ENCODE results near the gene ANKK1.

ANKK1 gene

DNA sequence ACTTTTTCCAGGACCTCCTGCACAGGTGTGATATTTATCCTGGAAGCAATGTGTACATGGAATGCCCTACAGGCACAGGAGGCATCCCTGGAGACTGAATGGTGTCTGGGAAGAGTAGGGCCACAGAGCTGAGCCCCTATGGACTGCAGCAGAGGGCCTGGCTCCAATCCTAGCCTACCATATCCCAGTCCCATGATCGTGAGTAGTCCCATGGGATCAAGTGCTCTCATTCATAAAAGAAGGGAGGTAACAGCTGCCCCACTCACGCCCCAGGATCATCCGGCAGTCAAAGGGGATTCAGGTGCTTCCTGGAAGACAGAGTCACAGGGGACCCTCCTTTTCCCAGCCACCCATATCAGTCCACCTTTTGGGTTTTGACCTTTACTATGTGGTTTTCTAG lies 24.0 kb downstream of the ANKK1 start:
- no peak for DNase-seq

DNA sequence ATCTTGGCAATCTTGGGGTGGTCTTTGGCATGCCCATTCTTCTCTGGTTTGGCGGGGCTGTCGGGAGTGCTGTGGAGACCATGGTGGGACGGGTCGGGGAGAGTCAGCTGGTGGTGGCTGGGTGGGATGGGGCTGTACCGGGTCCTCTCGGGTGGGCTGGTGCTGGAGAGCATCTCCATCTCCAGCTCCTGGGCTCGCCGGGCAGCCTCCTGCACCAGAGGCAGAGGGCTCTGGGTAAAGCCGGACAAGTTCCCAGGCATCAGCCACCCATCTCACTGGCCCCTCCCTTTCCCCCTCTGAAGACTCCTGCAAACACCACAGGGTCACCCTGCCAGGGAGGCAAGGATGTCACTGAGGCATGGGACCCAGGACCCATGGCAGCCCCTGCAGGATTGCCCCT lies 25.1 kb downstream of the ANKK1 start:
- no peak for DNase-seq

DNA sequence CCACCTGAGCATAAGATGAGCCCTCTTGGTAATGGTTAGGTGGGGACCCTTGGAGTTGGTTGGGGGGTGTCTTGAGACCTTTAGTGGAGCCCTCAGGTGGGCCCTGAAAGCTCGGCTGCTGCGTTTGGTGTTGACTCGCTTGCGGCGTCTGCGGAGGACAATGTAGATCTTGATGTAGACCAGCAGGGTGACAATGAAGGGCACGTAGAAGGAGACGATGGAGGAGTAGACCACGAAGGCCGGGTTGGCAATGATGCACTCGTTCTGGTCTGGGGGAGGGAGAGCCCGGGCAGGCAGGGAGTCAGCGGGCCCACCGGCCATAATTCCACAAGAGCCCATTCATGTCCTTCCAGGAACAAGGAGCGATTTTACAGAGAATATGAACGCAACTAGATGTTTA lies 27.8 kb downstream of the ANKK1 start:
- no peak for DNase-seq

DNA sequence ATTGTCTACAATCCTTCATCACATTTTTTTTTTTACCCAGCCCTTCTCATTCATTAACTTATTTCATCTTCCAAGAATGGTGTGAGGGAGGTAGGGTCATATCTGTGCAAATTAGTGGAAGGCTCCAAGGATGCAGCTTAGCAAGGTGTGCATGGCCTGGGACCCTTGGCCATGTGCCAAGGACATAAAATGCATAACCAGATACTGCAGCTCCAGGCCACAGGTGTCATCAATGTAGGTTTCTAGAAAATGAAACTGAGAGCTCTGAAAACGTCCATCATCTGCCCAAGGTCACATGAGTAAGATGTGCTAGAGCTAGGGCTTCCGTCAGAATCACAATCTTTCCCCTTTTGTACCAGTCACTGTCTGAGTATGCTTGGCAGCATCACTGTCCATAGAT lies 29.8 kb downstream of the ANKK1 start:
- no peak for DNase-seq

DNA sequence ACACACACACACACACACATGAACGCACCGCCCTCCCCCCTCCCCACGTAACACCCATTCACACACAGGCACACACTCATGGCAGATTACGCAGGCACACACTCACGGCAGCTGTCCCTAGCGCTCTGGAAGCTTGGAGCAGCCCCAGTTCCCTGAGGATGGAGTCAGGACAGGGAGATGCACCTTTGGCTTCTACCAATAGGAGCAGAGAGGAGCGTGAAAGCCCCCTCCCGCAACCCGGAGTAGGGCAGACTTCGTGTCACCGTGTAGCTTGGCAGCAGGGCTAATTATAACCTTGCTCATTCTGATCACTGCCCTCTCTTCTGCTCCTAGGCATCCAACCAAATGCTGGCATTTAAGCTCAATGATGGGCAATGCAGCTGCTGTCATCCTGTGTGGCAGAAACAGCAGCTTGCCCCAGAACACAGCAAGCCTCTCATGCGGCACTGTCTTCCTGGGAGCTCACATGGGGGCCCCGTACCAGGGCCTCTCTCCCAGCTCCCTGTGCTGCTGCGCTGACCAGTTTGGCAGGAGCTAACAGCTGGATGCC lies 31.9 kb downstream of the ANKK1 start:
- DNase-seq = no peak

DNA sequence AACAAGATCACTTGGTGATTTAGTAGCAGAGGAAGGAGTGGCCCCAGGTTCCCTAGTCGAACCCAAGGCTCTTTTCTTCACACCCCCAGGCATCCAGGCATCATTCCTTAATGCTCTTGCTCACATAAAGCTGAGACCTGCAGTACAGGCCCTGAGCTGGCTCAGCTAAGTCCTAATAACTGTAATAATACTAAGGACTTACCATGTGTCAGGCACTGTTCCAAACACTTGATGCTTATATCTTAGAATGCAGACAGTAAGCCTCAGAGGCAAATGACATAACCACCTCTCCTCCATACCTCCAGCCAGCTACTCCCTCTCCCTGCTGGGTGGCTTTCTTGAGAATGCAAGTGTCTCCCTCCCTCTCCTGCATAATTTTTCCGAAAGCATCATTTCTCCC lies 33.2 kb downstream of the ANKK1 start:
- DNase-seq = no peak

DNA sequence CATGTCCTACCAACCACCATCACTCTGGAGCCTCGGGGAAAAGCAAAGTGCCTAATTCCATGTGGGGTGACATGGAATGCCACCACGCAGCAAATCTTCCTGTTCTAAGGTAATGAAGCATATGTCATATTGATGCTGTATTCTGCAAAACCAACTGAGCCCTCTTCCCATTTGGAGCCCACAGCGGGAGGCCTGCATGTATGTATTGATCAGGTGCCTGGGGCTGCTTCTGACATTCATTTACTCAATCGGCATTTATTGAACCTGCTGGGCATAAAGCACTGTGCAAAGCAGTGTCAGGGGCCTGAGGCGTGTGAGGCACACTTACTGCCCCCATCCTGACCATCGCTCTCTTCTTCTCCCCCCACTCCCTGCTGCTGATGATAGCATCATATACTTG lies 39.1 kb downstream of the ANKK1 start:
- no peak for DNase-seq

DNA sequence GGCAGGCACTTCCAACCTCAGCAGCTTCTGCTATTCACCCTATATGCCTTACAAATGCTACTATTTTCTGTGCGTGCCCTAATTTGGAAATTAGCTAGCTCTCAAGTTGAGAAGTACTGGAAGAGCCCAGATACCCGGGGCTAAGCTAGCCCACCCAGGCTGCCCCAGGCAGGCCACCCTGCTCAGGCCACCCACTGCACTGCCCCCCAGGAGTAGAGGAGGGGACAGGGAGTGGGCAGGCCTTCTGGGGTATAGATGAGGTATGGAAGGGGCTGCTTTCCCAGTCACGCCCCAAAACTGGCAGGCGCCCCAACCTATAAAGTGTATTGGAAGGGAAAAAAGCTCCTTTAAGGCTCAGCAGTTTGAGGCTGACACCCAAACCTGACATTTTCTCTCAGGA lies 44.2 kb downstream of the ANKK1 start:
- no peak for DNase-seq

DNA sequence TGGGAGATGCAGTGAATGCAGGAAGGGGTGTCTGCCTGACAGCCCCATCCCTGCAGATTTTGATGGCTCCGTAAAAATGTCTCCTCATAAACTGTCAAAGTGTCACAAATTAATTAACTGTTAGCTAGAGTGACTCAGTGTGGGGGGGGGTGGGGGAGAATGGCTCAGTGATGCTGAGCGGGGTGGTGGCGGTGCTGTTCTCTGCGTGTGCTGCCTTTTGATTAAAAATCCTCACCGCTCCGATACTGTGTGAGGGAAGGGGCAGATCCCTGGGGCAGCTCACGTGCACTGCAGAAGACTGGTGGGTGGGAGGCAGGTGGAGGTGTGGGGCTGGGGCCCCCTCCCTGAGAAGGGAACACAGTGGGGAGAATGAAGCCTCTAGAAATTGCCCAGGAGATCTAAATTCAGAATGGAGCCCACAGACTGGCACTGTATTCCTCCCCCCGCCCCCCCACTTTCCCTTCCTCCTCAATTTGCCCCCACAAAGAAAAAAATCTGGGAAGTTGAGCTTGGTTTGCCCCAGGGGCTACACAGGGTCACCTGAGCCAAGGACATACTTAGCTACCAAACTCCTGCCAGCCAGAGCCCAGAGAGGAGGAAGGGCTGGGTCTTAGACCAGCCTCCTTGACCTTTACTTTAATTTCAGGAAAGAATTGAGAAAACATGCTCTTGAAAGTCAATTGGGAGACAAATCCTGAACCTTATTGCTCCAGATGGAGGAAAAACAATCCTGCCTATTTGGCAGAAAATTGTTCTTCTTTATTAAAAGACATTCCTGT lies 47.8 kb downstream of the ANKK1 start:
- DNase-seq = no peak

DNA sequence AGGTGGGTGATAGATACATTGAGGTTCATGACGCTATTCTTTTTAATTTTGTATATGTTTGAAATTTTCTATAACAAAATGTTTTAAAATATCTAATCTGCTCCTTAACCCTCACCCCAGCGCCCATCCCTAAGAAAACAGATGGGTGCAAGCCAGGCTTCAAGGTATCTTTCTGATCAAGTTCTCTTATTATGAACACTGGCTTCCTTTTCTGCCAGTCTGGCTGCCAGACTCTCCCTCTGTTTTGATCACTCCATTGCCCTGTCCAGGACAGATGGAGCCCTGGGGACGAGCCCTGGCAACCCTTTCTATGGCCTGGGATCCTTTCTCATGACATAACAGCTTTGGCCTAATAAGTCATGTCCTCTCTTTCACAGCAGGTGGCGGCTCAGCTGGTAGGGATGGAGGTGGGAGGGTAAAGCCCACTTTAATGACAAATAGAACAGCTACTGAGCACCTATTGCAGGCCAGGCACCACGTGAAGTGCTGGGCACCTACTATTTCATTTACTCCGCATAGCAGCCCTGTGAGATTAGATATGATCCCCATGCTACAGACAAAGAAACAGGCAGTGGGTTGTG lies 49.2 kb downstream of the ANKK1 start:
- no peak for DNase-seq

DNA sequence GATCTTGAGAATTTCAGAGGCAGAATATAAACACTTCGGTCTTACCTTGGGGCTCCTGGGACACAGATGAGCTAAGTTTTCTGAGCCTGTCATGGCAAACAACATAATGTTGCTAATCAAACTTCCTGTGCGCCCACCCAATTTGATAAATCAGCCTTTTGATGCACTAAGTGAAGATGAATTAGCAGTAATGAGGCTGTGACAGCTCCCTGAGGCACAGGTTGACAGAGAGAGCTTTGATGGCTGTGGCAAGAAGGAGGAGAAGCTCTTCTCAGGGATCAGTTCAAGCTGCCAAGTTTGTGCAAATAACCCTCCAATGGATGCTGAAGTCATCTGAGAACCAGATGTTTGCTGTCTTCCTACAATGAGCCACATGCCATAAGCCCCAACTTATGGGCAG lies 53.2 kb downstream of the ANKK1 start:
- DNase-seq = no peak

DNA sequence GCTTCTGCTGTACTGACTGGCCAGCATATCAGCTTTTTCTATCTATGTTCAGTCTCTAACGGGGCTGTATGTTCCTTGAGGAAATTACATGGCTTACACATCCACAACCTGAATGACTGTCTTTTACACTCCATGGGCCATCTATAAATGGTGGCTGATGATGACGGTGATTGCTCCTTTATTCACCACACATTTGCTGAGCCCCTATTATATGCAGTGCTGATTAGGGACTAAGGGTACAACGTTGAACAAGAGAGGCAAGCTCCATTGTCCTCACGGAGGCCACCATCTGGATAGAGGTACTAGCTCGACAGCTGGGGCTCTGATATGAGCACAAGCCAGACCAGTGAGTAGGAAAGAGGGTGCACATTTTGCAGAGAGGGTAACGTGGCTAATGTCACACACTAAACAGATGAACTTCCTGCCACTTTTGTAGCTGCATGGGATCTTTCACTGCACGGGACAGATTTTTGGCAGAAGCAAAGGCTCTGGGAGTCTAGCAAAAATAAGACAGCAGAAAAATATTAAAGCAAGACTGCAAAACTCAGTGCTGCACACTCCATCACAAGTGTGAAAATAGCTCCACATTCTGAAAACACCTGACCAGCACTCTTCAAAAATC lies 57.0 kb downstream of the ANKK1 start:
- DNase-seq = no peak

DNA sequence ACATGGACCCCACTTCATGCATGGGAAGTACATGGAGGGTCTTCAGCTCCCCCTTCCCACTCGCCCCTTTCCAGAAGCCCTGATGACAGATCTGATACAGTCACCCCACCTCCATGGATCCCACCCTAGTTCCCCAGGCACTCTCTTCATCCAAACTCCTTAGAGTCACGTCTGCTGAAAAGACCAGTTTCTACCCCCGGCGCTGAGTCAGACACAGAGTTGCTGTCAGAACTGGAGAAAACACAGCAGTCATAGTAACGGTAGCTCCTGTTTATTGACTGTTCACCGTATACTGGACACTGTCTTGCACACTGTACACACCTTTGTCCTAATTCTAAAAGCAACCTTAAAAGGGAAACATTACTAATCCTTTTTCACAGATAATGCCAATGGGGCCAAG lies 58.5 kb downstream of the ANKK1 start:
- DNase-seq = no peak

DNA sequence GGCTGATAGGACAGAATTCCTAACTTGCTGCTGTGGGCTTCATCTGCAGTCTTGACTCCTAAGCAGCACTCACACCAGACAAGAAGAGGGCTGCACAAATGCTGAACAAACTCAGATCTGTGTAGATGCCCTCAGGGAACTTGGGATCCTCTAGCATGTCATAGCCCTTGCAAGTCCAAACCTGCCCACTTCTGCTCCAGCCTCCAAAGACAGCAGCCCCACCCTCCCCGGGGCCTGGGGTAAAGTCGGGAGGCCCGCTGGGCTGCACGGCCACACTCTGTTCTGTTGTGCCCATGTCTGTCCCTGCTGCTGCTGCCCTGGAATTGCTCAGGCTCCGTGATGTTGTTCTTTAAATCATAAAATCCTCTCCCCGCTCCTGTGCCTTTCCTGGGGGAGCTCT lies 59.4 kb downstream of the ANKK1 start:
- DNase-seq = no peak

DNA sequence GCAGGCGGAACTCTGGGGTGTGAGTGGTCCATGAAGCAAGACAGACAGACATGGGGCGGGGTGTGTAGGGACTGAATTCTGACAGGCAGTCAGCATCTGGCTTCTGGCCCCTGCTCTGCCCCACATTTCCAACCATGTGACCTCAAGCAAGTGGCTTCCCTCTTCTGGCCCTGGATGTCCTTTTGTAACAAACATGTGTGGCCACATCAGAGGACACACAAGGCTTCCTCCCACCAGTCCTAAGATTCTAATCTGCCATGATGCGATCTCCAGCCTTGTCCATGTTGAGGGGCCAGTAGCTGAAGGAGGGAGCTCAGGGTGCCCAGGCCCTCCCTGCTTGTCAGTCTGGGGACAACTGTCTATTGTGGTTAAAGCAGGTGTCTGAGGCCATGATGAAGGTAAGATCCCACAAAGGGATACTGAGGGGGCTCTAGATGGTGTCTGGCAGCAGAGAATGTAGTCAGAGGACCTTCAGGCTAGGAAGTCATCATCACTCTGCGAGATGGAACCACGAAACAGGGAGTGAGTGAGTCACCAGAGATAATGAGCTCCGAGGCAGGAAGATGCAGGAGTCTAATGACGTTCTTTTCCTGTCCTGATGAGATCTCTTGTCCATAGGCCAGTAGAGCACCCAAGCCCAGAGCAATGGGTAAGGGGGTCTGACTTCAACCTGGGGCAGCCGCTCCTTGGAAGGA lies 60.2 kb downstream of the ANKK1 start:
- no peak for DNase-seq

DNA sequence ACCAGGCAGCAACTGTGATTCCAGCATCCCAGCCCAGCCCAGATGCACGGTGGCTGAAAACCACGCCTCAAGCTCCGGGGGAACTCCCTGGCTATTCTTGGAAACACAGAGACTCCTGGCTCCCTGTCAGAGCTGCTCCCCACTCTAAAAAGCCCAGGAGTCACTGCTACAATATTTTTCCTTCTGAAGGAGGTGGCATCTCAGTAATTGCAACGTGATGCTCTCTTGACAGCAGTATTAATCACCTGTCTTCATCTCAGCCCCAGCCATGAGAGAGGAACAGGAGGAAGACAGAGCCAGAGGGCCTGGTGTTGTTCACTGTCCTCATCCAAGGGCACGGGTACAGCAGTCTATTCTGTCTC lies 60.7 kb downstream of the ANKK1 start:
- DNase-seq = no peak

DNA sequence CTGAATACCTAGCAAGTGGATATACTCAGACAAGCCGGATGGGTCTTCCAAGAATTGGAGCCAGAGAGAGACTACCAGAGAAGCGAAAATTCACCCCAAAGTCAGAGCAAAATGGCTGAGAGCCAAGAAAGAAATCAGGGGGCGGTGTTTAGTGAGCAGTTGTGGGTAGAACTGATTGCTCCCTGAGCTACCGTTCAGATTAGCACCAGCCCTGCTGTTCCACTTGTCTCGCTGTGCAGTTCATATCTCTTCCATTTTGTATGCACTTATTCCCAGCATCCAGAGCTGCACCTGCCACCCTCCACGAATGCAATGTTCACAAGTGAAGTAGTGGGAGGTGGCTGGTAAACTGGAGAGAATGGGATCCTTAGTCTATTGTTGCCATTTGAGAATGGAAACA lies 62.2 kb downstream of the ANKK1 start:
- DNase-seq = no peak
